ENCODE results near the gene SLCO1A2.

Gene SLCO1A2

GRCh38 chr12:21324551-21324950 lies 10.2 kb downstream of the SLCO1A2 start:
- DNase-seq = no peak

DNA sequence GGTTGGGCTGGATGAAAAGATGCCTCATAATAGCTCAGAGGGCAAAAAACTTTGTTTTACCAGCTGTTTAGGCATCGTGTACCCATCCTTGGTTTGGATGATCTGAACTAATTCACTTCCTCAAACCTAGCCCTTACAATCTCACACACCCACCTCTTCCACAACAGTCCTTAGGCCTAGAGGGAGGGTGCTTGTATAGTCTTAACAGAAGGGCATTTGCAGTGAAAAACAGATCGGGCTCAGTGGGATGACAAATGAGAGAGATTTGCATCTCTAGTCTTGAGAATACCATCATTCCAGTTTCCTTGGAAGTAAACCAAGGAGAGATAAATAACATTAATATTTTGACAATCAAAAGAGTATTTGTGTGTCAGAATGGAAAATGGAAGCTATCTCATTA lies 11.0 kb downstream of the SLCO1A2 start:
- no peak for DNase-seq

DNA sequence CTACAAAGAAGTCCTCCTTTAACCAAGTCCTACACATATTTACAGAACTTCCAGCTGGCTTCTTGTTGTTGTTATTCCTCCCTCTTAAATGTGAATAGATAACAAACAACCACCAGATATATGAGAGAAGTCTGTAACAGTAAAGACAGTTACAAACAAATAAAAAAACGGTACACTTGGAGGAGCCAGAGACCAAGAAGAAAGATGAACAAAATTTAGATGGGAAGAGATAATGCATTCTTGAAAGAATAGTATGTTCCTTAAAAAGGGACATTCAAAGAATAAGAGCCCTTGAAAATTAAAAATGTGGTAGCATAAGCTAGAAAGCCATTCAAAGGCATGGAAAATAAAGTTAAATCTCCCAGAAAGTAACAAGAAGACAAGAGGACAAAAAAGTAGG lies 25.9 kb downstream of the SLCO1A2 start:
- DNase-seq = no peak

DNA sequence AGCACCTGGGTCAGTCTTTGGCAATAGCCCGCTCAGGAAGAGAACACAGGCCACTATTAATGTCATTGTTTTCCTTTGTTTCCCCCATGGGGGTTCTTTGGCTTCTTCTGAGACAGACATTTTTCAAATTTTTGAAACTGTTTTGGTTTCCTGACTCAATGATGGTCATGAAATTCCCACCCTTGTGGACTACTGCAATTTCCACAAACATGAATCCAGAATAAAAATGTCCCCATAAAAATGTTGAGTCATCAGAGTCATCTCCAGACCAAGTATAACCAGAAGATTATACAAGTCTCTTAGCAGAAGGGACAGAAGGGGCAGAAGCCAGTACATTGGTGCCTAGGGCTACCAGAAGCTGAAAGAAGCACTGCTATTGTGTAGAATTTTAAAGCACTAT lies 29.1 kb downstream of the SLCO1A2 start:
- no peak for DNase-seq

GRCh38 chr12:21300632-21301031 lies 34.1 kb downstream of the SLCO1A2 start:
- DNase-seq = no peak

DNA sequence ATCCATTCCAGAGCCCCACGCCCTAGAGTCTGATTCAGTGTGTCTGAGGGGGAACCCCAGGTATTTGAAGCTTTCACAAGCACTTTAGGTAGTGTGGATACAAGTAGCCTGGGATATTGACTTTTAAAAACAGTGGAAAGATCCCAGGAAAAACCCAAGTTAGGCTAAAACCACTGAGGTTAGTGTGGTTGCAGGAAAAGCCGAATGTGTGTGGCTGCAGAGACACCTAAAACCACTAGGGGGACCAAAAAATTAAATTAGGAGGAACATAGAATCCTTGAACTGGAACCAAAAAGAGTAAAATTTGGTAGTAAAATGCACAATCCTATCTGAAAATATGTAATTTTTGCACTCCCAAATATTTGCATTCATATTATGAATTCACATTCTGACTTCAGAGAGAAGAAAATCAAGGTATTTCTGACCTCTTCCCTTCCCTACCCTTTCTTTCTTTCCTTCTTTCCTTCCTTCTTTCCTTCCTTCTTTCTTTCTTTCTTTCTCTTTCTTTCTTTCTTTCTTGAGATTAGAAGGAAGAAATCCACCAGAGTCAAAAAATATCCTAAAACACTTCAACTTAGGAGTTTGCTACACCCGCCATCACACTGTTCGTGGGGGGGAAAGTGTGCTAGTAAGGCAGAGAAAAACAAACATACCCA lies 37.8 kb downstream of the SLCO1A2 start:
- DNase-seq = no peak

- DNase-seq = no peak
These were observed 38.4 kb downstream of the SLCO1A2 start for GRCh38 chr12:21296348-21296747.

DNA sequence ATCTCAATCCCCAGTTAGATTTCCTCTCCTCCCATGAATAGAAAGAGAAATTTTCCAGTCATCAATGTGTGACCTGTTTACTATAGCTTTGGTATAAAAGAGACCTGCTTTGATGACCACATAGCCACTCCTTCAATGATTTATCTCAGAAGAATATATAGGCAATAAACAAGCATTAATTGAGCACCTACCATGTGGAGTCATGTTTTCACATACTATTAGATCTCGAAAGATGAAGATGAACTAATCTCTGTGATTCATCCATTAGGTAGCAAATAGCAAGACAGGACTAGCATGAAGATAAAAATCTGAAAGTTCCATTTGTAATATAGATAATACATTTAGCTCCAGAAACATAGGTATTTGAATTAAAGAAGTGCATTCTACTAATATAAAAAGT lies 40.5 kb downstream of the SLCO1A2 start:
- DNase-seq = no peak

DNA sequence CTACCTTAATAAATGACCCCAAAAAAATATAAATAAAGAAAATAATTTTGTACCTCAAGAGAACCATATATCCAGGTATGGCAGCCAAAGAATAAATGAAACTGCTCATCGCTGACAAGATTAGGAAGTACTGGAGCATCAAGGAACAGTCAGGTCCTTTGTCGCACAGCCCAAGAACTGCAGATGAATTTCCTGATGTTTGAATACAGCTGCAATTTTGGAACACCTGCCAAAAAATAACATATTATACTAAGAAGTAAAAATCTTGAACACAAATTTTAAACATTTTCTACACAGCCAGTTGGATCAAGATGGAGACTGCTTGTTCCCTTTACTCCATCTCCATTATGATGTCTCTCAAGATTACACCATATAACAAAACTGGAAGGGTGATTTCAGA lies 42.6 kb downstream of the SLCO1A2 start:
- DNase-seq = no peak

GRCh38 chr12:21289698-21290097 lies 45.0 kb downstream of the SLCO1A2 start:
- DNase-seq = no peak

DNA sequence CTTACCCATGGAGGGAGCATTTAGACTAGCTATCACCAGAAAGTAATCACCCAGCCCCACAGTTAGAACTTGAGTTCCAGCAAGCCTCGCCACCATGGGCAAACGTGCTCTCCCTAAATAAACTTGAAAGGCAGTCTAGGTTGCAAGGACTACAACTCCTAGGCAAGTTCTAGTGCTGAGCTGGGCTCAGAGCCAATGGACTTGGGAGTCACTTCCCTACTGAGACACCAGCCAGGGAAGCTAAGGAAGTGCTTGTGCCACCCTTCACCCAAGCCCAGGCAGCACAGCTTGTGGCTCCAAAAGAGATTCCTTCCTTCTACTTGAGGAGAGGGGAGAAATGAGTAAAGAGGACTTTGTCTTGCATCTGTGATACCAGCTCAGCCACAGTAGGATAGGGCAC lies 57.9 kb downstream of the SLCO1A2 start:
- DNase-seq = no peak

DNA sequence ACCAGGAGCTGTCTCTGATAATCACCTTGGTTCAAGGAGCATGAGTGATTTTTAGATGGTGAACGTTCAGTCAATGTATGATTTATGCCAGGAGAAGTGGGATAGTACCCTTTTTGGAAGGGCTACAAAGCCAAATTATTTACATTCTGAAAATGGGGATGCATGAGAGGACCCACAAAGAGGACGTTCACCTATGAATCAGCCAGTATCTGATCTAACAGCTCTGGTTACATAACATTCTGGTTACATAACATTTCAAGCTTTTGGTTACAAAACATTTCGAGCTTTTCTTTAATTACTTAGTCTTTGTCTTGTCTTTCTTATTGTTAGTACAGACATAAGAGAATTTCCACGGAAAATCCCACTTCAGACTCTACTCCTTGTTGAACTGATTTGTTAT lies 68.8 kb downstream of the SLCO1A2 start:
- DNase-seq = no peak

GRCh38 chr12:21264232-21264631 lies 70.5 kb downstream of the SLCO1A2 start:
- DNase-seq = no peak

- no peak for DNase-seq
These were observed 77.5 kb downstream of the SLCO1A2 start for GRCh38 chr12:21257172-21257571.

- no peak for DNase-seq
These were observed 82.6 kb downstream of the SLCO1A2 start for GRCh38 chr12:21252070-21252469.

DNA sequence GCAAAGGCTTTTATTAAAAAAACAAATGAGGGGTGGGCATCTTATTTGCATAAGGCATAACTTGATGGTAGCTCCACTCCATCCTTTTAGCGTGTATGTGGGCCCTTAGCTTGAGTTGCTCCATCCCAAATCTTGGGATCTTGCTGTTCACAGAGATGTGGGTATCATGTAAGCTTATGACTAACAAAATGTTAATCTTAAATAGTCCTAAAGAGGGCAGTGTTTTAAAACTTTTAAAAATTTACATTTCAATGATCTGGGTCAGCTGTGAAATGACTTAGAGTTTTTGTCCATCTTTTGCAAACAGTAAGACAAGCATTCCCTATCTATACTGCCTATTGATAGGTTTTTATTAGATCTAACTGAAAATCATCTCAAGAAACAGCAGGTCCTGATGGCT lies 86.0 kb downstream of the SLCO1A2 start:
- DNase-seq = no peak

- DNase-seq = no peak
These were observed 94.9 kb downstream of the SLCO1A2 start for GRCh38 chr12:21239866-21240265.

DNA sequence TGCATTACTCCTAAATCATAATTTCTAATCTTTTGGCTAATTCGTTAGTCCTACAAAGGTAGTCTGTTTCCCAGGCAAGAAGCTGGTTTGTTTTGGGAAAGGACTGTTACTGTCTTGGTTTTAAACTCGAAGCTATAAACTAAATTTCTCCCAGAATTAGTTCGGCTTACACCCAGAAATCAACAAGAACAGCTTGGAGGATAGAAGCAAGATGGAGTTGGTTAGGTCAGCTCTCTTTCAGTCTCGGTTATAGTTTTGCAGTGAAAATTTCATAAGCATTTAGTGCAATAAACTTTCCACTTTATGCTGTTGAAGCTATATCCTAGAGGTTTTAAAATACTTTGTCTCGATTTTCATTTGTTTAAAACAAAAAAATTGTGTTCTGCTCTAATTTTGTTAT lies 100.3 kb downstream of the SLCO1A2 start:
- no peak for DNase-seq

DNA sequence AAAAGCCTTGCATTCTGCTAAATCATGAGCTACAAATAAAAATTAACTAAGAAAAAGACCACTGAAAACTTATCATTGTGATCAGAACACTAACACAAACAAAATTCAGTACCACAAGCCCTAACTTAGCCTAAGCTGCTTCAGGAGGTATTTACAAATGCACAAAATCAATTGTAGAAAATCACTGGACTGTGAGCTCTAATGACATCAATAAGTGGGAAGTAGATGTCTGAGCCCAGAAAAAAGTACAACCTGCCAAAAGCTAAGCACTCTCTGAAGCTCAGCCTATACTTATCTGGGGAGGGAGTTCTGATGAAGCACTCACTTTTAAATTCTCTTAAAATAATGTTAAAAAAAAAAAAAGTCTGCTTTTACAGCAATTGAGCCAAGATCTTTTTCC lies 110.8 kb downstream of the SLCO1A2 start:
- no peak for DNase-seq

DNA sequence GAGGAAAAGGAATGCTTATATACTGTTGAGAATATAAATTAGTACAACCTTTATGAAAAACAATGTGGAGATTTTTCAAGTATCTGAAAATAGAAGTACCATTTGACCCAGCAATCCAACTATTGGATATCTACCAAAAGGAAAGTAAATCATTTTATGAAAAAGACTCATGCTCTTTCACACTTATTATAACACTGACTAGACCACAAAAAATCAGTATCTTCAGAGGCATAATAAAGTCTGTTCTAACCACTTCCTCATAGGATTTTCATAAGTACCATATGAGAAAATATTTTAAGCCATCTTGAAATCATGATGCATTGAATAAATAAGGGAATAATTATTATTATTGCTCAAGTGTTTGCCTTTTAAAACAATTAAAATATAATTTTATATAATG lies 112.9 kb downstream of the SLCO1A2 start:
- no peak for DNase-seq

- DNase-seq = no peak
These were observed 113.6 kb downstream of the SLCO1A2 start for GRCh38 chr12:21221072-21221471.

- DNase-seq = no peak
These were observed 114.5 kb downstream of the SLCO1A2 start for GRCh38 chr12:21220266-21220665.

- DNase-seq = no peak
These were observed 115.5 kb downstream of the SLCO1A2 start for GRCh38 chr12:21219206-21219605.
